Stimulated activated CD8-positive, alpha-beta memory T cell treated with anti-CD3 and anti-CD28 coated beads, Interleukin-2, amount 100 ng/mL, for 48 hours (primary cell): ENCODE data around the gene OR2T5.
"Not testable (repeated sequence)": the region's sequence is repeated elsewhere in the genome, so short reads cannot be mapped to it uniquely, and the experiment has no call there.

Source experiments
- DNase-seq, 2 donors: peaks; one replicate each; pipeline ENCODE4 v3.0.0-alpha.2; 2020; ENCODE audit warnings: low read depth in 2 of 2

OR2T5 gene

GRCh38 chr1:248488289-248488688, at the start of gene OR2T5:
TSS of gene OR2T5 (plus strand) at chr1:248488589. CDS start at chr1:248488589, 0 bp downstream.
- not testable (repeated sequence) for DNase-seq

DNA sequence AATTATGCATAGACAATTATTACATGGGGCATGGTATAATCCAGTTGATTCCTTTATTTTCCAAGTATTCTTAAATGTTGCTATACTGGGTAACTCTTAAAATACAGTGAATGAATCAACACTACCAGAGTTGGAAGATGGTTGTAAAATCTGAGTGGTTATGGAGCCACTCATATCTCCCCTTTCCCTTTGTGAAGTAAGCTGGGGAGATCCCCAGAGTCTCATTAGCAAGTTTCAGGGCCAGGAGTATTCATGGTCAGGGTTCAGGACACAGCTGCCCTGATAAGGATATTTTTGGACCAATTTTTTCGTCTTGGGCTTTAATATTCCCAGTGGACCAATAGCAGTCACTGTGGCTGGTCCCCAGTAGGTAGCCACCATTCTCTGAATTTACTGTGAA, 49.7 kb upstream of the OR2T5 start:
- DNase-seq, result not testable (repeated sequence)

GRCh38 chr1:248439283-248439682, 49.1 kb upstream of the OR2T5 start:
- DNase-seq, result not testable (repeated sequence)

DNA sequence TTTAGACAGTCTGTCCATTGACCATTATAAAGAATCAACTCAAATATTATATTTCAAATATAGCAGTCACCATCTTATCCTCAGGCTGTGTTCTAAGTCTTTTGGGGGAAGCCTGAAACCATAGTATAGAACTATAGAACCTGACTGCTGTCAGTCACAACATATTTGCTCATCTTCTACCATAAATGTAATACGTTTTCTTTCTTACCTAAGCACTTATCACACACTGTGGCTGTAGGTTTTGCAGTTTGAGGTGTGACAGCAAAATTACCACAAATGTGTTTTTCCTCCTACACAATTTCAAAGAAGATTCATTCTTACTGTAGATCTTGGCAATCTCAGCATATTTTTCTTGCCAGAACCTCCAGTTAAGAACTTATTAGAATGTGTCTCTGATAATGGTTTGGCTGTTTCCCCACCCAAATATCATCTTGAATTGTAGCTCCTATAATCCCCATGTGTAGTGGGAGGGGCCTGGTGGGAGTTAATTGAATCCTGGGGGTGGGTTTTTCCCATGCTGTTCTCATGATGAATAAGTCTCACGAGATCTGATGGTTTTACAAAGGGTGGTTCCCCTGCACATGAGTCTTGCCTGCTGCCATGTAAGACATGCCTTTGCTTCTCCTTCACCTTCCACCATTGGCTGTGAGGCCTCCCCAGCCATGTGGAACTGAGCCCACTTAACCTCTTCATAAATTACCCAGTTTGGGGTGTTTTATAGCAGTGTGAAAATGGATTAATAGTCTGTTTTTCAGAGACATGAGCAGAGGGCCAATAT, 45.7 kb upstream of the OR2T5 start:
- not testable (repeated sequence) for DNase-seq

GRCh38 chr1:248444603-248445002, 43.8 kb upstream of the OR2T5 start:
- DNase-seq, result not testable (repeated sequence)

- not testable (repeated sequence) for DNase-seq
Observed at GRCh38 chr1:248445399-248445798, 43.0 kb upstream of the OR2T5 start, which contains the start of gene OR2T2. TSS of gene OR2T2 (plus strand) at chr1:248445637. CDS start at chr1:248452798, 7,161 bp downstream.

DNA sequence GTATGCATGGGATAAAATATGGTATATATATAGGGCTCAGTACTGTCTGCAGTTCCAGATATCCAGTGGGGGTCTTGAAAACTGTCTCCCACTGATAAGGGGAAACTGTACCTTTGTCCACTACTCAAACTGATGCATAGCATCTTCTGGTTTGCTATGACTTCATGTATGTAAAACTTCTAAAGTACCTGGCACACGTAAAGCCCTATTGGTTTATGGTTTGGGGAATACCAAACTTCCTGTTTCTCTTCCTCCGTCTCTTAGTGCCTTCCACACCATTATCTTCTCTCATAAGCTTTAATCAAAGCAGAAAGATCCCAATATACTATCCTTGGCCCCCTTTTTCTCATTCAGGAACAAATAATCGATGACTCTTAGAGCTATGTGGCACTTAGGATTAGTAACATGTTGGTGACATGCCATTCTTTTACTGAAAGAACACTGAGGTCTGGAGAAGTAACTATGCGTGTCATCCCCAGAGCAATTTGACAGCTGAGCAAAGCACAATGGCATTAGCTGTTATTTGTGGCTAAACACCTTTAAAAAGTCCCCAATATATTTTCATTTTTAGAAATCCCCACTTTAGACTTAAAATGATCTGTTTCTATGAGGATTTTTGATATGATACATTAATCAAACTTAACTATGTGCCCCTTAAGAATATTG, 39.8 kb upstream of the OR2T5 start:
- DNase-seq, result not testable (repeated sequence)

GRCh38 chr1:248449821-248450465, 38.4 kb upstream of the OR2T5 start:
- not testable (repeated sequence) for DNase-seq

- not testable (repeated sequence) for DNase-seq
Observed at GRCh38 chr1:248450466-248451145, 37.8 kb upstream of the OR2T5 start.

DNA sequence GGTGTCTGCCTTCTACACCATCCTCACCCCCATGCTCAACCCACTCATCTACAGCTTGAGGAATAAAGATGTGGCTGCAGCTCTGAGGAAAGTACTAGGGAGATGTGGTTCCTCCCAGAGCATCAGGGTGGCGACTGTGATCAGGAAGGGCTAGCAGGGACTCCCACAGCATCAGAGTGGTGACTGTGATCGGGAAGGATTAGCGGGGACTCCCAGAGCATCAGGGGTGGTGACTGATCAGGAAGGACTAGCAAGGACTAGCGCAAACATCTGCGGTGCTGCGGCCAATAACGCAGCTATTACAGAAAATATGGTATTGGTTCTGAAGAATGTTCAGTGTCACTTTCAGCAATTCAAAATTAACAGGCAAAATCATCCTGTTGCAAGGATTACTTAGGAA, 34.8 kb upstream of the OR2T5 start:
- DNase-seq, result not testable (repeated sequence)

DNA sequence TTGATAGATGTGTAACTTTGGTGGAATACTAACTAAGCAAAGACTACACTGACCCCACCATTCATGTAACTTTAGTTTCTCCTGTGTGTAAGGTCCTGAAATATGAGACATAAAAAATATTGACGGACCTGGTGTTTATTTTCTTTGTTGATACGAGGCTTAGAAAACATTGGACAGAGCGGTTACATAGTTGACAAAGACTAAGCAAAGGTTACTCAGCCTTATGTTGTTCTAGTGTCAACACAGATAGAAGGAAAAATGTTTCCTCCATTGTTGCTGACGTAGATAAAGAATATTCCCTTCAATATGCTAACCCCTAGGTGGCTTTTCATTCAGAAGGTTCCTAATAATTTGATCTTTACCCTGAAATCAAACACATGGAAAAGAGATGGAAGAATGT, 33.3 kb upstream of the OR2T5 start:
- DNase-seq, result not testable (repeated sequence)

GRCh38 chr1:248456635-248457034, 31.8 kb upstream of the OR2T5 start:
- not testable (repeated sequence) for DNase-seq

DNA sequence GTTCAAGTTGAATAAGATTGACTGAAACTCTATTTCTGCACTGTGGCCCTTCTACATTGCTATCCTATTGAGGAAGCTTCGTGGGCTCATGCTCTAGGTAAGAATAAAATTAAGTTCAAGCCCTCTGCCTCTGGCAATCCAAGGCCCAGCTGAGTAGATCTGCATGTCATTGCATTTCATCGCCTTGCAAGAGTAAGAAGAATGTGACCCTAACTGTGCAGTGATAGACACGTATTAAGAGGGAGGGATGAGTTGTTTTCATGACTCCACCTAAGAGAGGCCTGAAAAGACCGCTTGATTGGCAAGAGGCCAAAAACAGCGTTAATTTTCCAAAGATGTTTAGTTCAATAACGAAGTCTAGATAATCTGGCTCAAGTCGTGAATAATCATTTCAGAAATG, 29.3 kb upstream of the OR2T5 start:
- not testable (repeated sequence) for DNase-seq

DNA sequence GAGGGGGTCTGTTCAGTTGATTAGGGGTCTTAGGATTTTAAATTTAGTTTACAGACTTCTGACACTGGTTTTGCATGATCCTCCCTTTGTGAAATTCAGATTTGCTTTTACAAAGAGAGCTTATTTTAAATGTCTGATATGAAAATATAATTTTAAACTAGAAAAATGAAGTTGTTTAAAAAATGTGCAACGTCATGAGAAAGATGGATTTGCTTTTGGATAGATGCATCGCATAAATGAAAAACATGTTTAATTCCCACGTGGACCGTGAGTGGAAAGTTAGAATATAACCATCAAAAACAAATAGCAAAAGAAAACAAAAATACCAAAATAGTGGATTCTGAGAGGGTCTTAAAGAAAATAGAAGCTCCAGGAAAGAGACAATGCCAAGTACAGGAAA, 17.2 kb upstream of the OR2T5 start:
- no peak for DNase-seq

DNA sequence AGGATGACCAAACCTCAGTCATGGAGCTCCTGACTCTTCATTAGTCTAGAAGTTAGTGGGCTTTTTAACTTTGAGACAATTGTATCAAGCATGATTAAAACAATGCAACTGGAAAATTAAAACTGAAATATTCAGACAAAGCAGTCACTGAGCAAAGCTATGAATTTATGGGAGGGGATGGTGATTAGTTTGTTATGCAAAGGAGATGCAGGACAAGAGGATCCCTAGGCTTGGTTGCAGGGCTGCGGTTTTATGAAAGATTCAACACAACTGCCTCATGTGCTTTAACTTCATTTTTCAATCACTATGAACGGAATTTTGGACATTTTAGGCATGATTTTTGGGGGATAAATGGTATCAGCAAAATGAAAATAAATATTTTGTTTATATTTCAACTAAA, 16.3 kb upstream of the OR2T5 start:
- not testable (repeated sequence) for DNase-seq

DNA sequence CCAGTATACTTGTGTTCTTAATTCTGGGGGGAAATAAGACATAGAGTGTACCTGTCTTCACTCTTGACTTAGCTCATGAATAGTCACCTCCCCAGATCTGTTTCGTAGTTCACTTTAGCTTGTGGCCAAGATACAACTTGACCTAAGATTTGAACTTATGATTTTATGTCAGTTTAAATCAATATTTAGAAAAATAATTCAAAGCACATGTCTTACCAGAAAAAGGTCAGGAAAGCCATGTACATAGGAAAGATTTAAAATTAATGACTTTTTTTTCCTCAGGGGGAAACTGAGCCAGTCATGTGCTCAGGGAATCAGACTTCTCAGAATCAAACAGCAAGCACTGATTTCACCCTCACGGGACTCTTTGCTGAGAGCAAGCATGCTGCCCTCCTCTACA, 15.3 kb upstream of the OR2T5 start, which contains the start of gene OR2T3:
Gene OR2T3, plus strand, starts transcription at position 301 of the 400 bp plus-strand sequence. Its CDS starts 0 bp downstream, at position 301.
- DNase-seq, result not testable (repeated sequence)

GRCh38 chr1:248475660-248476059, 12.7 kb upstream of the OR2T5 start:
- not testable (repeated sequence) for DNase-seq

DNA sequence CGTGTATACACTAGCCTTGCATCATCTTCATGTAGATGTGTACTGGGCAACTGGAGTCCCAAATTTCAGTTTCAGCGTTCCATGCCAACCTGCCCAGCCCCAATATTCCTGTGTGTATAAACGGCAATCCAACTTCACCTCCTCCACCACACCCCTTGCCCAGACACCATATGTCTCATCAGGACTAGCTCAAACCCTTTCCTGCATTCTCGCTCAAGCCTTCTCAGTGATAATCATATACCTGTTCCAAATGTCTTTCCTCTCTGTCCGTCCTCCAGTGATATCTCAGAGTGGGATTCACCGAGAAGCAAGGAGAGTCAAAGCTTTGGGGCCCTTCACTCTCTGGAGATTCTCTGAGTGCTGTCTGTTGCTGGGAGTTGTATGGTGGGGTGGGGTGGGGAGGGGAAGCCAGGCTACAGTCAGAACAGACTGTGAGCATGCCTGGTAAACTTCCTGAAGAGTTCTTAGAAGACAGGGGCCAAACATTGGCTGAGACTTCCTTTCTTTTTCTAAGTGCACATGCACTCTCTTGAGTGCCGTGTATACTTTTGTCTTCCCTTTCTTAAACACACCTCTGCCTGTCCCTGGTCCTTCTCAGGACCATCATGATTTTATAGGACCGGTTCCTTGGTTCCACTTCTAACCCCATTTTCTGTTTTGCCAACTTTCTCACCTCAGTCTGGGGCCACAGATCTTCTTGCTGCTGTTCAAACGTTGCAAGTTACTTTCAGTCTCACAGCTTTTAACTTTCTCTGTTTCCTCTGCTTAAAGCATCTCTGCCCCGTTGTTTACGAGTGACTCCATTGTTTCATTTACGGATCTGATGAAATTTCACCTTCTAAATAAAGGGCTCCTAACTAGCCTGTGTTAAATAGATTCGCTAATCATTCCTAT, 6.5 kb upstream of the OR2T5 start:
- not testable (repeated sequence) for DNase-seq

DNA sequence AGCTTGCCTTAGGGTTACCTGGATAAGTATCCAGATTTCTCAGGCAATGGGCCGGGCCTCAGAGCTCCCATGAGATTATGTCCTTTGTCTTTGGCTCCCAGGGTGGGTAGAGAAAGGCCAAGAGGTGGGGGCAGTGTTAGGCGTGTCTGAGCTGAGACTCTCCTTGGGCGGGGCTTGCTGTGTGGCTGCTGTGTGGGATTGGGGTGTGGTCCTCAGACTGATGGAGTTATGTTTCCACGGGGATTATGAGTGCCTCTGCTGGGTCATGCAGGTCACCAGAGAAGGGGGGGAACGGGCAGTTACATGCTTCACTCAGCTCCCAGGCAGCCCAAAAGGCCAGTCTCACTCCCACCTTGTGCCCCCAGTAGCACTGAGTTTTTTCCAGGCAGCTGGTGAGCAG, 8.3 kb downstream of the OR2T5 start:
- DNase-seq, result not testable (repeated sequence)

DNA sequence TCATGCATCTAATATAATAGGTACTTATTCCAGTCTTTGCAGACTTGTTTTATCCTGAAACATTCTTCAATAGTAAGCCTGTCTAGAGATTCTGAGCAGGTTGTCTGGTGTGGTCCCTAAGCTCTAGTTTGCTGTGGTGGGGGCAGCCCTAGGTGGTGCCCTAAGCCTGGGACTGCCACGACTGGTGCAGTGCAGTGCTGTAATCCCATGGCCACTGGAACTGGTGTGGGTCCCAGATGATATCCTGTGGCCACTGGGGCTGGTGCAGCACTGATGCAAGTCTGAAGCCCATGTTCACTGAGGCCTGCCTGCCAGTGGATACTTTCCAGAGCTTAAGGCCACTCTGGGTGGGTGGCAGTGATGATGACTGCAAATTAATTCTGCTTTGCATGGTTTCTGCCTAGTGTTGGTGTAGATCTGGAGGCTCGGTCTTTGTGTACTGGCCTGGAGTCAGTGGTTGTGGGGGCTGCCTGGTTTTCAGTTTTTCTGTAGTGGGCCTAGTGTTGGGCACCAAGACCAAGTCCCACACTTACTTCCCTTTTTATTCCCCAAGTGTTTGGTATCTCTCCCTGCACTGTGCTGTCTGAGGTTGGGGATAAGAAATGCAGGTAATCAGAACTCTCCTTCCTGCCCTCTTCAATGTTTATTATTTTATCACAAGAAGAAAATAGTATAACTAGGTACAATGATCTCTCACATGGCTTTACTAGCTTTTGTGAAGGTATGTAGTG, 12.1 kb downstream of the OR2T5 start:
- DNase-seq, result not testable (repeated sequence)
